Measurements from ENCODE around the gene NARF. TPM values are rescaled to one million over a fixed set of nuclear protein-coding genes. Genes with fewer than 3 reads are reported as not detected.

The NARF gene
- total RNA-seq, 1 experiment from 2014 or later, result 96.7 TPM

DNA sequence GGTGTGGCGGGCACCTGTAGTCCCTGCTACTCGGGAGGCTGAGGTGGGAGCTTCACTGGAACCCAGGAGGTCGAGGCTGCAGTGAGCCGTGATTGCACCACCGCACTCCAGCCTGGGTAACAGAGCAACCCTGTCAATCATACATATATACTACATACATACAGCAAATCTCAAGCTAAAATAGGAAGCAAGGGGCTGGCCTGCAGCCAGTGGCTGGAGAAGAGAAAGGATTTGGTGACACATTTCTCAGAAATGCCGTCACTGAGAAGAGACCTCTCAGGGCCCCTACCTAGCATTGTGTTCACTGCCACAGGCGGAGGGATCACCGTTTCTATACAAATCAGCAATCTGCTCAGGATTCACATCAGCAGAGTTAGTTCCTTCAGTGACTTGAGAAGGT is 16.9 kb downstream of the NARF start (continued):
- TF ChIP-seq, protein P1, sequence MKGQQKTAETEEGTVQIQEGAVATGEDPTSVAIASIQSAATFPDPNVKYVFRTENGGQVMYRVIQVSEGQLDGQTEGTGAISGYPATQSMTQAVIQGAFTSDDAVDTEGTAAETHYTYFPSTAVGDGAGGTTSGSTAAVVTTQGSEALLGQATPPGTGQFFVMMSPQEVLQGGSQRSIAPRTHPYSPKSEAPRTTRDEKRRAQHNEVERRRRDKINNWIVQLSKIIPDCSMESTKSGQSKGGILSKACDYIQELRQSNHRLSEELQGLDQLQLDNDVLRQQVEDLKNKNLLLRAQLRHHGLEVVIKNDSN (CRISPR knock-in tag; IDR thresholded peaks at IDR 0.05), result no peak
- TF ChIP-seq SMAD4 (CRISPR knock-in tag; IDR thresholded peaks at IDR 0.05), result no peak
- TF ChIP-seq, protein P2, sequence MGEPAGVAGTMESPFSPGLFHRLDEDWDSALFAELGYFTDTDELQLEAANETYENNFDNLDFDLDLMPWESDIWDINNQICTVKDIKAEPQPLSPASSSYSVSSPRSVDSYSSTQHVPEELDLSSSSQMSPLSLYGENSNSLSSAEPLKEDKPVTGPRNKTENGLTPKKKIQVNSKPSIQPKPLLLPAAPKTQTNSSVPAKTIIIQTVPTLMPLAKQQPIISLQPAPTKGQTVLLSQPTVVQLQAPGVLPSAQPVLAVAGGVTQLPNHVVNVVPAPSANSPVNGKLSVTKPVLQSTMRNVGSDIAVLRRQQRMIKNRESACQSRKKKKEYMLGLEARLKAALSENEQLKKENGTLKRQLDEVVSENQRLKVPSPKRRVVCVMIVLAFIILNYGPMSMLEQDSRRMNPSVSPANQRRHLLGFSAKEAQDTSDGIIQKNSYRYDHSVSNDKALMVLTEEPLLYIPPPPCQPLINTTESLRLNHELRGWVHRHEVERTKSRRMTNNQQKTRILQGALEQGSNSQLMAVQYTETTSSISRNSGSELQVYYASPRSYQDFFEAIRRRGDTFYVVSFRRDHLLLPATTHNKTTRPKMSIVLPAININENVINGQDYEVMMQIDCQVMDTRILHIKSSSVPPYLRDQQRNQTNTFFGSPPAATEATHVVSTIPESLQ (CRISPR knock-in tag; IDR thresholded peaks at IDR 0.05), result no peak

- Mint-ChIP-seq H3K4me3 (no peak overlapping the region), H3K4me1 (no peaks in the 10 kb centered on the region), H3K27ac (no peak overlapping the region), H3K36me3 (peaks cover 41% of the 10 kb centered on the region), H3K27me3 (ENCODE audit: low read depth) (no peaks in the 10 kb centered on the region), H3K9me3 (no peaks in the 10 kb centered on the region)
- ATAC-seq, result no peak
- ChIA-PET CTCF (interaction anchor here (1.0 kb wide), 1 partner anchor 77 kb away, joined by 3 read pairs; no protein-coding TSS in a partner anchor), POLR2A (no interaction called here)
- no peak for DNase-seq (ENCODE audit: low spot score)
- TF ChIP-seq, protein P3, sequence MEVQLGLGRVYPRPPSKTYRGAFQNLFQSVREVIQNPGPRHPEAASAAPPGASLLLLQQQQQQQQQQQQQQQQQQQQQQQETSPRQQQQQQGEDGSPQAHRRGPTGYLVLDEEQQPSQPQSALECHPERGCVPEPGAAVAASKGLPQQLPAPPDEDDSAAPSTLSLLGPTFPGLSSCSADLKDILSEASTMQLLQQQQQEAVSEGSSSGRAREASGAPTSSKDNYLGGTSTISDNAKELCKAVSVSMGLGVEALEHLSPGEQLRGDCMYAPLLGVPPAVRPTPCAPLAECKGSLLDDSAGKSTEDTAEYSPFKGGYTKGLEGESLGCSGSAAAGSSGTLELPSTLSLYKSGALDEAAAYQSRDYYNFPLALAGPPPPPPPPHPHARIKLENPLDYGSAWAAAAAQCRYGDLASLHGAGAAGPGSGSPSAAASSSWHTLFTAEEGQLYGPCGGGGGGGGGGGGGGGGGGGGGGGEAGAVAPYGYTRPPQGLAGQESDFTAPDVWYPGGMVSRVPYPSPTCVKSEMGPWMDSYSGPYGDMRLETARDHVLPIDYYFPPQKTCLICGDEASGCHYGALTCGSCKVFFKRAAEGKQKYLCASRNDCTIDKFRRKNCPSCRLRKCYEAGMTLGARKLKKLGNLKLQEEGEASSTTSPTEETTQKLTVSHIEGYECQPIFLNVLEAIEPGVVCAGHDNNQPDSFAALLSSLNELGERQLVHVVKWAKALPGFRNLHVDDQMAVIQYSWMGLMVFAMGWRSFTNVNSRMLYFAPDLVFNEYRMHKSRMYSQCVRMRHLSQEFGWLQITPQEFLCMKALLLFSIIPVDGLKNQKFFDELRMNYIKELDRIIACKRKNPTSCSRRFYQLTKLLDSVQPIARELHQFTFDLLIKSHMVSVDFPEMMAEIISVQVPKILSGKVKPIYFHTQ (CRISPR knock-in tag; IDR thresholded peaks at IDR 0.05), result no peak
- TF ChIP-seq NFE2L1 (CRISPR knock-in tag; IDR thresholded peaks at IDR 0.05), result no peak
- no peak for TF ChIP-seq GABPB1 (CRISPR knock-in tag; IDR thresholded peaks at IDR 0.05)
- TF ChIP-seq, protein P1 (CRISPR knock-in tag; IDR thresholded peaks at IDR 0.05), result no peak
- TF ChIP-seq, protein P4, sequence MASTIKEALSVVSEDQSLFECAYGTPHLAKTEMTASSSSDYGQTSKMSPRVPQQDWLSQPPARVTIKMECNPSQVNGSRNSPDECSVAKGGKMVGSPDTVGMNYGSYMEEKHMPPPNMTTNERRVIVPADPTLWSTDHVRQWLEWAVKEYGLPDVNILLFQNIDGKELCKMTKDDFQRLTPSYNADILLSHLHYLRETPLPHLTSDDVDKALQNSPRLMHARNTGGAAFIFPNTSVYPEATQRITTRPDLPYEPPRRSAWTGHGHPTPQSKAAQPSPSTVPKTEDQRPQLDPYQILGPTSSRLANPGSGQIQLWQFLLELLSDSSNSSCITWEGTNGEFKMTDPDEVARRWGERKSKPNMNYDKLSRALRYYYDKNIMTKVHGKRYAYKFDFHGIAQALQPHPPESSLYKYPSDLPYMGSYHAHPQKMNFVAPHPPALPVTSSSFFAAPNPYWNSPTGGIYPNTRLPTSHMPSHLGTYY (CRISPR knock-in tag; IDR thresholded peaks at IDR 0.05), result no peak
- no peak for TF ChIP-seq EMX1 (CRISPR knock-in tag; IDR thresholded peaks at IDR 0.05)
- TF ChIP-seq ZNF423 (CRISPR knock-in tag; IDR thresholded peaks at IDR 0.05), result no peak
Measured at GRCh38 chr17:82477934-82478333, 19.4 kb downstream of the NARF start.

DNA sequence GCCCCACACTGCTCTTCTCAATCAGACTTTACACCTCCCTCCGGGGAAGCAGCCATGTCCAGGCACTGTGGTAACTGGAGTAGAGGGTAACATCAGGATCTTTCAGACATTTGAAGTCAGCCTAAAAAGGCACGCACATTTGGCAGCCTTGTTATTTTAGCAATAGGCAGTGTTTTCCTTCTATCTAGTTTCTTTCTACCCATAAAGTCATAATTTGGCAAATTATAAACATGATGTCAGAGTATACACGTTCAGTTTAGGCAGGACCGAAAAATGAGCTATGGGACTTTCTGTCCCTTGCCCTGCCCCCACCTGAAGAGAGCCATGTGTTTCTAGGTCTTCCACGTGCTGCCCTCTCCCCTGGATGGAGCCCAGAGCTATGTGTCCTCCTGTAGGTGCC is 21.1 kb downstream of the NARF start:
- H3K36me3 Mint-ChIP-seq, result peaks cover 41% of the 10 kb centered on the region
- H3K27ac Mint-ChIP-seq, result no peak overlapping the region
- POLR2A ChIA-PET, result no interaction called here
- H3K27me3 Mint-ChIP-seq (ENCODE audit: low read depth), result no peaks in the 10 kb centered on the region
- ATAC-seq, result no peak
- no peaks in the 10 kb centered on the region for H3K9me3 Mint-ChIP-seq
- no peak for DNase-seq (ENCODE audit: low spot score)
- H3K4me3 Mint-ChIP-seq, result no peak overlapping the region
- H3K4me1 Mint-ChIP-seq, result no peaks in the 10 kb centered on the region
- CTCF ChIA-PET, result no interaction called here
- no peak for TF ChIP-seq NFATC4 (CRISPR knock-in tag; IDR thresholded peaks at IDR 0.05)
- TF ChIP-seq RELA (CRISPR knock-in tag; IDR thresholded peaks at IDR 0.05; ENCODE audit: borderline replicate concordance), result no peak
- no peak for TF ChIP-seq ZNF512 (CRISPR knock-in tag; IDR thresholded peaks at IDR 0.05; ENCODE audit: borderline replicate concordance)
- no peak for TF ChIP-seq ATF3 (CRISPR knock-in tag; conservative IDR thresholded peaks at IDR 0.05)
- TF ChIP-seq SMAD3 (CRISPR knock-in tag; IDR thresholded peaks at IDR 0.05; ENCODE audit: borderline replicate concordance), result no peak
- no peak for TF ChIP-seq NR1H2 (CRISPR knock-in tag; IDR thresholded peaks at IDR 0.05)
- TF ChIP-seq ZNF138 (CRISPR knock-in tag; conservative IDR thresholded peaks at IDR 0.05), result no peak
- TF ChIP-seq ELF4 (CRISPR knock-in tag; IDR thresholded peaks at IDR 0.05; ENCODE audit: low read depth), result no peak
- no peak for TF ChIP-seq ETV6 (CRISPR knock-in tag; IDR thresholded peaks at IDR 0.05)
- TF ChIP-seq MYBL2 (CRISPR knock-in tag; IDR thresholded peaks at IDR 0.05), result no peak
- TF ChIP-seq, protein P5, sequence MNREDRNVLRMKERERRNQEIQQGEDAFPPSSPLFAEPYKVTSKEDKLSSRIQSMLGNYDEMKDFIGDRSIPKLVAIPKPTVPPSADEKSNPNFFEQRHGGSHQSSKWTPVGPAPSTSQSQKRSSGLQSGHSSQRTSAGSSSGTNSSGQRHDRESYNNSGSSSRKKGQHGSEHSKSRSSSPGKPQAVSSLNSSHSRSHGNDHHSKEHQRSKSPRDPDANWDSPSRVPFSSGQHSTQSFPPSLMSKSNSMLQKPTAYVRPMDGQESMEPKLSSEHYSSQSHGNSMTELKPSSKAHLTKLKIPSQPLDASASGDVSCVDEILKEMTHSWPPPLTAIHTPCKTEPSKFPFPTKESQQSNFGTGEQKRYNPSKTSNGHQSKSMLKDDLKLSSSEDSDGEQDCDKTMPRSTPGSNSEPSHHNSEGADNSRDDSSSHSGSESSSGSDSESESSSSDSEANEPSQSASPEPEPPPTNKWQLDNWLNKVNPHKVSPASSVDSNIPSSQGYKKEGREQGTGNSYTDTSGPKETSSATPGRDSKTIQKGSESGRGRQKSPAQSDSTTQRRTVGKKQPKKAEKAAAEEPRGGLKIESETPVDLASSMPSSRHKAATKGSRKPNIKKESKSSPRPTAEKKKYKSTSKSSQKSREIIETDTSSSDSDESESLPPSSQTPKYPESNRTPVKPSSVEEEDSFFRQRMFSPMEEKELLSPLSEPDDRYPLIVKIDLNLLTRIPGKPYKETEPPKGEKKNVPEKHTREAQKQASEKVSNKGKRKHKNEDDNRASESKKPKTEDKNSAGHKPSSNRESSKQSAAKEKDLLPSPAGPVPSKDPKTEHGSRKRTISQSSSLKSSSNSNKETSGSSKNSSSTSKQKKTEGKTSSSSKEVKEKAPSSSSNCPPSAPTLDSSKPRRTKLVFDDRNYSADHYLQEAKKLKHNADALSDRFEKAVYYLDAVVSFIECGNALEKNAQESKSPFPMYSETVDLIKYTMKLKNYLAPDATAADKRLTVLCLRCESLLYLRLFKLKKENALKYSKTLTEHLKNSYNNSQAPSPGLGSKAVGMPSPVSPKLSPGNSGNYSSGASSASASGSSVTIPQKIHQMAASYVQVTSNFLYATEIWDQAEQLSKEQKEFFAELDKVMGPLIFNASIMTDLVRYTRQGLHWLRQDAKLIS (CRISPR knock-in tag; IDR thresholded peaks at IDR 0.05; ENCODE audit: borderline replicate concordance), result no peak
- TF ChIP-seq GTF2I (CRISPR knock-in tag; conservative IDR thresholded peaks at IDR 0.05), result no peak

All from WTC11 (cell line).